CD4-positive, CD25-positive, alpha-beta regulatory T cell (primary cell): ENCODE results near the gene ARHGAP22. TPM values are rescaled to one million over a fixed set of nuclear protein-coding genes. Genes with fewer than 3 reads are reported as not detected.

ENCODE experiments used
- ATAC-seq, 2 donors: fragments of 150-1000 bp; cut with Tn5 transposase; one replicate each; pipeline ENCODE4 v1.10.0; 2021; ENCODE audit warnings: low read depth in 2 of 2, moderate number of reproducible peaks in 2 of 2, moderate library complexity in 1 of 2
- DNase-seq, 3 donors: peaks; one replicate each; pipeline versions ENCODE4 v3.0.0 to v3.0.0-alpha.2; 2012 to 2022; ENCODE audit warnings: mixed read lengths in 1 of 3
- H3K27ac ChIP-seq: one replicate; pipeline ENCODE4 v1.7.0; 2013; ENCODE audit warnings: mild to moderate bottlenecking, low read length; ENCODE audit not compliant: insufficient read depth, poor library complexity, severe bottlenecking
- H3K27me3 ChIP-seq: one replicate; pipeline ENCODE4 v1.7.0; 2013; ENCODE audit warnings: low read length; ENCODE audit not compliant: control insufficient read depth, insufficient read depth
- H3K36me3 ChIP-seq: one replicate; pipeline ENCODE4 v1.7.0; 2013; ENCODE audit warnings: mild to moderate bottlenecking, low read length, moderate library complexity; ENCODE audit not compliant: control insufficient read depth, insufficient read depth
- H3K4me1 ChIP-seq: 2 replicates; pipeline ENCODE4 v1.7.0; 2013; ENCODE audit warnings: mild to moderate bottlenecking, low read length; ENCODE audit not compliant: insufficient read depth, control insufficient read depth, poor library complexity, severe bottlenecking
- H3K4me3 ChIP-seq: one replicate; pipeline ENCODE4 v1.7.0; 2013; ENCODE audit warnings: low read depth, mild to moderate bottlenecking, low read length, moderate library complexity
- H3K9me3 ChIP-seq, 2 experiments: 1 replicate in 1 of 2; 2 replicates in 1 of 2; pipeline ENCODE4 v1.7.0; 2013; ENCODE audit warnings: low read length in 2 of 2, mild to moderate bottlenecking in 1 of 2, moderate library complexity in 1 of 2; ENCODE audit not compliant: control insufficient read depth in 2 of 2
- H3K27ac Mint-ChIP-seq, 3 donors: one replicate each; pipeline ENCODE4 v1.8.0; 2020 to 2022; ENCODE audit warnings: mild to moderate bottlenecking in 3 of 3, mixed read lengths in 3 of 3, moderate library complexity in 2 of 3
- H3K27me3 Mint-ChIP-seq: one replicate; pipeline ENCODE4 v1.8.0; 2022; ENCODE audit warnings: mild to moderate bottlenecking, mixed read lengths
- H3K36me3 Mint-ChIP-seq: one replicate; pipeline ENCODE4 v1.8.0; 2020; ENCODE audit warnings: mixed read lengths
- H3K4me1 Mint-ChIP-seq, 4 donors: one replicate each; pipeline ENCODE4 v1.8.0; 2020 to 2022; ENCODE audit warnings: mixed read lengths in 4 of 4, mild to moderate bottlenecking in 1 of 4
- H3K4me3 Mint-ChIP-seq, 4 donors: one replicate each; pipeline ENCODE4 v1.8.0; 2020 to 2022; ENCODE audit warnings: mild to moderate bottlenecking in 4 of 4, mixed read lengths in 4 of 4, moderate library complexity in 3 of 4
- H3K9me3 Mint-ChIP-seq, 7 donors: one replicate each; pipeline ENCODE4 v1.8.0; 2020 to 2022; ENCODE audit warnings: mixed read lengths in 7 of 7, mild to moderate bottlenecking in 3 of 7, moderate library complexity in 2 of 7
- polyA plus RNA-seq, 4 donors: library from polyadenylated mRNA; unstranded; fragments of 300-500 nt; fragmentation: Illumina TruSeq; gene quantifications; one replicate each; pipeline ENCODE4 v1.2.3, GENCODE V29; 2021
- total RNA-seq: library from RNA; stranded (reverse); gene quantifications from one replicate; pipeline ENCODE4 v1.2.3, GENCODE V29; 2022

ARHGAP22 gene
- total and polyA plus RNA-seq, 5 donors from 2014 or later: 0.42 TPM; not detected in 4

DNA sequence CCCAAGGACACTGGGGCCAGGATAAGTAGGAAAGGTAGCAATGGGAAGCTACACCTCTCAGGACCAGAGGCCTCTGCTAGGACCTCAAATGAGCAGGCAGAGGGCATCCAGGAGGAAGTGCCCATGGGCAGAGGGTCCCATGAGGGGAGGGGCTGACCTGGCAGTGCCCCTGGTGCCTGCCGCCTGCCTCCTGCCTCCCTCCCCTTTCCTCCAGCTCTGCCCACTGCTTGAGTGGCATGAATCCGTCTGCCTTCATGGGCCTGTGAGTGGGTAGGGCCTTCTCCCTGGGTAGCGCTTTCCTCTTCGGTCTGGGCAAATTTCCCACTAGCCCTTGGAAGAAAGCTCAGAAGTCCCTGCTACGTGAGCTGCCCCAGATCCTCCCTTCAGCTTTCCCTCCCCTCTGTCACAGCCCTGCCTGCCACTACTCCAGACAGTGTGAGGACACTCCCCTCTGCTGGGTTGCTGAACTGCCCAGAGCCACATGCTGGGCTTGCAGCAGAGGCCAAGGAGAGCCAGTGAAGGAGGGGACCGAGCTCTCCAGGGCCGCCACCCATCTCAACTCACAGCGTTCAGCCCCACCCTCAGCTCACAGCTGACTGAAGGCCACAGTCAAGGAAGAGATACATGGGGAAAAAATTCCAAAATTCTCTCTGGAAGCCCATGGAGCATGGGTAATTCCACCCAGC is 141.4 kb downstream of the ARHGAP22 start:
- no peaks in the 10 kb centered on the region for H3K36me3 ChIP-seq
- no peaks in the 10 kb centered on the region for H3K4me1 ChIP-seq
- peaks cover 0 to 1% (median 0%) of the 10 kb centered on the region in 7 donors for H3K9me3 Mint-ChIP-seq
- no peak for ATAC-seq
- H3K27ac ChIP-seq: no peak overlapping the region
- H3K4me3 Mint-ChIP-seq: no peak overlapping the region
- no peak for DNase-seq
- H3K27me3 ChIP-seq: no peaks in the 10 kb centered on the region
- H3K4me3 ChIP-seq: no peak overlapping the region
- H3K9me3 ChIP-seq: no peaks in the 10 kb centered on the region
- no peaks in the 10 kb centered on the region for H3K27me3 Mint-ChIP-seq
- H3K4me1 Mint-ChIP-seq: no peaks in the 10 kb centered on the region
- no peak overlapping the region for H3K27ac Mint-ChIP-seq
- H3K36me3 Mint-ChIP-seq: no peaks in the 10 kb centered on the region

DNA sequence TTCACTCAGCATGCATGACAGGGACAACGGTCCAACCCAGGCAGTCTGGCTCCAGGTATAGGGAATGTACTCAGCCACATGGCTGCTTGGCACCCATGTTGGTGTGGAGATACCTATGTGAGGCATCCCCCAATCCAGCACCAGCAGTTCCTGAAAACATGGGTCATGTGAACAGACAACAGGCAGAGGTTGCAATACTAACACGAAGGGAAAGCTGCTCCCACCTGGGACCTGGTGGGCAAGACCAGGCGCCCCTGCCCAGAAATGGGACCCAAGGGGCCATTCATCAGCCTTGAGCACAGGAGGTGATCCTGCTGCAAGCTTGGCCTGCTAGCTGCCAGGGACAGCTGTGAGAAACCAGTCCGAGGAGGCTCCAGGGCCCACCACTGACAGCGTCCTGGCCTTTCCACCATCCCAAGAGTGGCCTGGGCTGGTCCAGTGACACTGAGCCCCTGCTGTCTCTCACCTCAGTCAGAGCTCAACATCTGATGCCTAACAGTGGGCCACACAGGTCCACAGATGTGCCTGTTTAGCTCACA is 142.3 kb downstream of the ARHGAP22 start:
- DNase-seq (no peak), ATAC-seq (no peak)
- no peak overlapping the region for H3K4me3 Mint-ChIP-seq
- no peak overlapping the region for H3K4me3 ChIP-seq
- H3K36me3 Mint-ChIP-seq: no peaks in the 10 kb centered on the region
- no peaks in the 10 kb centered on the region for H3K27me3 Mint-ChIP-seq
- H3K27me3 ChIP-seq: no peaks in the 10 kb centered on the region
- H3K4me1 Mint-ChIP-seq: no peaks in the 10 kb centered on the region
- H3K9me3 Mint-ChIP-seq: no peaks in the 10 kb centered on the region
- H3K9me3 ChIP-seq: no peaks in the 10 kb centered on the region
- no peak overlapping the region for H3K27ac Mint-ChIP-seq
- H3K27ac ChIP-seq: no peak overlapping the region
- H3K36me3 ChIP-seq: no peaks in the 10 kb centered on the region
- no peaks in the 10 kb centered on the region for H3K4me1 ChIP-seq

DNA sequence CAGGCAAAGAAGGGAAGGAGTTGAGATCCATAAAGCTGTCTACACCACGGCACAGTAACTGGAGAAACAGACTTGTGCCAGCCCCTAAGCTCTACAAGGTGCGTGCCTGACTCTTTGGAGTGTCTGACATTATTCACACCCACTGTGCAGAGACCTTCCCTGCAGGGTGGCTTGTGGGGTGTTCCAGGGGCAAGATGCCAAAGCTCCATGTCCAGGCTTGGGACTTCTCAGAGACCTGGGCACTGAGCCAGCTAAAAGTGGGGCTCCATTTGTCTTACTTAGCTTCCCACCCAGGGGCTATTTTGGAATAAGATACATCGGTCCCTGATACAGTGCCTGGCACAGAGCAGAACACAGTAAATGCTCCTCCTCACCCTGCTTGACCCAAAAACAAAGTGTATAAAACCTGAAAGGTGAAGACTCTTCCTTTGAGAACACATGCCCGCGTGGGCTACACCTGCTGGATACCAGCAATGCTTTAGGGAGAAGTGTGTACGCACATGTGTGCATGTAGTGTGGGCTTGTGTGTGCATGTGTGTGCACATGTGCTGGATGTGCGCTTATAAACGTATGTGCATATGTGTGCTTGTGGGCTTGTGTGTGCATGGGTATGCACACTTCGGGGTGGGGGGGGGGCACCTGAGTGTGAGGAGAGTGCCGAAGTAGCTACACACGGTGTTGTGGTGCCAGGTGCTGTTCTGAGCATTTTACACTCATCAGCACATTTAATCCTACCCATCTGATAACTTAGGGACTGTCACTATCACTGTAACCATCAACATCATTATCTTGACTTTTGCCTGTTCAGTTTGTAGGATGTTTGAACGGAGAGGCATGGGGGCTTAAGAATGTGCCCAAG is 143.0 kb downstream of the ARHGAP22 start:
- H3K27ac Mint-ChIP-seq: no peak overlapping the region
- Histone ChIP-seq H3K27ac (no peak overlapping the region), H3K9me3 (no peaks in the 10 kb centered on the region), H3K36me3 (no peaks in the 10 kb centered on the region), H3K4me1 (no peaks in the 10 kb centered on the region), H3K4me3 (no peak overlapping the region), H3K27me3 (no peaks in the 10 kb centered on the region)
- H3K4me3 Mint-ChIP-seq: no peak overlapping the region
- H3K27me3 Mint-ChIP-seq: no peaks in the 10 kb centered on the region
- no peaks in the 10 kb centered on the region for H3K36me3 Mint-ChIP-seq
- DNase-seq: no peak
- no peaks in the 10 kb centered on the region for H3K9me3 Mint-ChIP-seq
- ATAC-seq: no peak
- no peaks in the 10 kb centered on the region for H3K4me1 Mint-ChIP-seq

DNA sequence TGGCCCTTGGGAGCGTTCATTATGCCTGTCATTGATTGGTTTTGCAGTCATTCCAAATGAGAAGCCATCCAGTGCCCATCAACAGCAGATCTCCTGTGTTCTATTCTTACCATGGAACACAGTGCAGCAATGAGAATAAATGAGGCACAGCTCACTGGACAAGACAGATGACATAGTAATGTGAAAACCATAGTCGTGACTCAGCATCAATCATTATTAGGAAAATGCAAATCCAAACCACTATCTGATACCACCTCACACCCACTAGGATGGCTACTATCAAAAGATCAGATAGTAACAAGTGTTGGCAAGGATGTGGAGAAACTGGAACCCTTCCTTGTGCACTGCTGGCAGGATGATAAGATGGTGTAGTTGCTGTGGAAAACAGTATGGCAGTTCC is 144.7 kb downstream of the ARHGAP22 start:
- Histone ChIP-seq H3K36me3 (no peaks in the 10 kb centered on the region), H3K9me3 (no peaks in the 10 kb centered on the region), H3K27ac (no peak overlapping the region), H3K27me3 (no peaks in the 10 kb centered on the region), H3K4me3 (no peak overlapping the region), H3K4me1 (no peaks in the 10 kb centered on the region)
- ATAC-seq (no peak), DNase-seq (no peak)
- no peak overlapping the region for H3K27ac Mint-ChIP-seq
- H3K27me3 Mint-ChIP-seq: no peaks in the 10 kb centered on the region
- H3K36me3 Mint-ChIP-seq: no peaks in the 10 kb centered on the region
- no peaks in the 10 kb centered on the region for H3K9me3 Mint-ChIP-seq
- H3K4me1 Mint-ChIP-seq: no peaks in the 10 kb centered on the region
- H3K4me3 Mint-ChIP-seq: no peak overlapping the region

DNA sequence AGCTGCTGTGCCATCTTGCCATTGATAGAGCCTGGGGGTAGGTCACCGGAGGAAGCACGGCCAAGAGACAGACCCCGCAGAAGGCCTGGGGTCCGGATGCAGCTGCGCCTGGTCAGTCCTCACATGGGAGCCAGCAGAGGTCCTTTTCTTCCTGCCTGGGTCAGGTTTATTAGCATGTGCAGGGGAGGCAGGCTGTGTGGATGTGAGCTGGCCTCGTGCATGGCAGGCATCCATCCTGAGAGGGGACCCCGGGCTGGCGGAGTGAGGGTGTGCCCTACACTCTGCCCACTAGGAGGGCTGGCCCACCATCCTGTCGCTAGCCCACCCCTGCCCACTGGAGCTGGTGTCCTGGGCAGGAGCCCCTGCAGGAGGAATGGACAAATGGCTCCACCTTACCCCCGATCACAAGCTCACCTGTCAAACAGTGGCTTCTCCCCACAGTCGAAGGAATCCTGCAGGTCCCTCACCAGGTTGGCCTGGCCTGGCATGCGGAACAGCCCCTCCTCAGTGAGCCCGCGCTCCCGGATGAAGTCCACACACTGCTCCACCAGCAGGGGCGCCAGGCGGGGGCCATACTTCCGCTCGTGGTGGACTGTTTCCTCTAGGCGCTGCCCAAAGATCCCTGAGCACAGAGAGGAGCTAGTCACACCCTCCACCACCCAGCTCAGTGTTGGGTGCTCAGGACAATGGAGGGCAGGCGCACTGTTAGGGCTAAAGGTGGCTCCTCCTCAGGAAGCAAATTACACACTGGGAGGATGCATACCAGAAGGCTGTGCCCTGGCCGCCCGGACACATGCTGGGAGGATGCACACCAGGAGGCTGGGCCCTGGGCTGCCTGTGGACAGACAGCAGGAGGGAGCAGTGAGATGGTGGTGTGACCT is 145.4 kb downstream of the ARHGAP22 start:
- Mint-ChIP-seq H3K4me1 (no peaks in the 10 kb centered on the region), H3K27me3 (no peaks in the 10 kb centered on the region), H3K9me3 (no peaks in the 10 kb centered on the region), H3K36me3 (no peaks in the 10 kb centered on the region), H3K4me3 (no peak overlapping the region), H3K27ac (no peak overlapping the region)
- Histone ChIP-seq H3K27me3 (no peaks in the 10 kb centered on the region), H3K27ac (no peak overlapping the region), H3K4me1 (no peaks in the 10 kb centered on the region), H3K36me3 (no peaks in the 10 kb centered on the region), H3K9me3 (no peaks in the 10 kb centered on the region), H3K4me3 (no peak overlapping the region)
- no peak for DNase-seq
- ATAC-seq: no peak

DNA sequence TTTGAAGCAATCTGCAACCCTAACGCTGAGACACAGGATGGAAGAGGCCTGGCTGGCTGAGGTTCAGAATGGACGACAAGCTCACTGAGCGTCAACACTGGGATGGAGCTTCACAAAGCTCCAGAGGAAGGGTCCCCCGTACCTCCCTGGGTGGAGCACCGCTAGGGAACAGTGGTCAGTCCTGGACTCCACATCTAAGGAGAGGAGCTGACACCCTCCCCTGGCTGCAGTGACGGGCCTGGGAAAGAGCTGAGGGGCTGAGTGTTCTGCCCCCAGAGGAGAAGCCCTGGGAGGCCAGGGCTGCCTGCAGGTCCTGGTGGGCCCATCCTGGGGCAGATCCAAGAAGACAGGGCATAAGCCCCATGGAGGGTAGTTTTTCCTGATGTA is 146.2 kb downstream of the ARHGAP22 start:
- ATAC-seq: no peak
- no peaks in the 10 kb centered on the region for H3K36me3 Mint-ChIP-seq

DNA sequence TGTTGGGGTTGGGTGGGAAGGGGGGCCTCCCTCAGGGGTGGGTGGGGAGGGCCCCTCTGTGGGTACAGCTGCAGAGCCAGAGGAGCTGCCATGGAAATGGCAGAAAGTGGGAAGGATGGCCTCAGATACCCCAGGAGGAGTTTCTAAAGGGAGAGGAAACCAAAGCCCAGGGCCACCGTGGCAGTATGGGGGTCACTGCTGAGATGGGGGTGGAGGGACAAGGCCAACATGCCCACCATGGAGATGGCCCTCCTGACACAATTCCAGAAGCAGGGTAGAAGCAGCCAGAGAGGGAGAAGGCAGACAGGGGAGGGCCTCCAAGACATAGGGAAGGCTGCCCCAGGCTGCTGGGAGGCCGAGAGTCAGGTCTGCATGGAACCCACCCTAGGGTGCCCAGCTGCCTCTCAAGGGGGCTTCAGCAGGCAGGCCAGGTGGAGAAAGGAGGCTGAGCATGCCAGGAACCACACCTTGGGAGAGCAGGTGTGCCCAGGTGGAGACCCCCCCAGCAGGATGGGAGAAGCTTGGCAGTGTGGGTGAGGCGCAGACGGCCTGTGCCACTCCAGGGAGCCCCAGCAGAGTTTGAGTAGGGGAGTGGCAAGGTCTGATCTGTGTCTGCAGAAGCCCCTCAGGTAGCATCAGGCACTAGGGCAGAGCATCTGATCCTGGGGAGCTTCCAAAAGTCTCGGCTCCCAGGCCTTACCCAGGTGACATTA is 146.8 kb downstream of the ARHGAP22 start:
- no peaks in the 10 kb centered on the region for H3K9me3 Mint-ChIP-seq
- H3K4me3 ChIP-seq: no peak overlapping the region
- H3K9me3 ChIP-seq: no peaks in the 10 kb centered on the region
- no peaks in the 10 kb centered on the region for H3K27me3 Mint-ChIP-seq
- no peaks in the 10 kb centered on the region for H3K4me1 Mint-ChIP-seq
- no peak overlapping the region for H3K27ac Mint-ChIP-seq
- no peak overlapping the region for H3K27ac ChIP-seq
- no peaks in the 10 kb centered on the region for H3K36me3 Mint-ChIP-seq
- H3K27me3 ChIP-seq: no peaks in the 10 kb centered on the region
- DNase-seq: no peak
- no peaks in the 10 kb centered on the region for H3K36me3 ChIP-seq
- H3K4me1 ChIP-seq: no peaks in the 10 kb centered on the region
- no peak for ATAC-seq
- H3K4me3 Mint-ChIP-seq: no peak overlapping the region

More for the DNA sequence above, 146.2 kb downstream of the ARHGAP22 start:
- H3K4me1 Mint-ChIP-seq: no peaks in the 10 kb centered on the region
- Histone ChIP-seq H3K27ac (no peak overlapping the region), H3K36me3 (no peaks in the 10 kb centered on the region), H3K4me3 (no peak overlapping the region), H3K27me3 (no peaks in the 10 kb centered on the region), H3K4me1 (no peaks in the 10 kb centered on the region), H3K9me3 (no peaks in the 10 kb centered on the region)
- H3K27ac Mint-ChIP-seq: no peak overlapping the region
- no peak for DNase-seq
- H3K27me3 Mint-ChIP-seq: no peaks in the 10 kb centered on the region
- H3K4me3 Mint-ChIP-seq: no peak overlapping the region
- H3K9me3 Mint-ChIP-seq: no peaks in the 10 kb centered on the region
